Occipital lobe (tissue), 2 donors: Measurements from ENCODE around the gene POU2AF3. TPM values are rescaled to one million over a fixed set of nuclear protein-coding genes. Genes with fewer than 3 reads are reported as not detected.
"Not testable (repeated sequence)": the region's sequence is repeated elsewhere in the genome, so short reads cannot be mapped to it uniquely, and the experiment has no call there.

Experiments used
- DNase-seq: peaks from one replicate; lab custom pipeline; 2025; lab: John Stamatoyannopoulos, UW
- total RNA-seq: library from RNA; depleted of rRNA; stranded (reverse); fragments of >200 nt; gene quantifications from one replicate; pipeline ENCODE4 v1.2.3, GENCODE V29; 2014

Gene POU2AF3
- 0.47 TPM for total RNA-seq

GRCh38 chr11:111298413-111299100, at the start of gene POU2AF3:
Gene POU2AF3 (plus strand): TSS chr11:111298546. CDS start chr11:111298582, 36 bp downstream.
- peak; percentile 30 for DNase-seq

- no peak for DNase-seq
Measured at GRCh38 chr11:111250936-111251335, 47.4 kb upstream of the POU2AF3 start.

GRCh38 chr11:111253131-111253530, 45.2 kb upstream of the POU2AF3 start:
- DNase-seq: no peak

- no peak for DNase-seq
Measured at GRCh38 chr11:111253630-111254029, 44.7 kb upstream of the POU2AF3 start.

- no peak for DNase-seq
Measured at GRCh38 chr11:111258046-111258445, 40.3 kb upstream of the POU2AF3 start.

- DNase-seq: no peak
Measured at GRCh38 chr11:111259896-111260295, 38.5 kb upstream of the POU2AF3 start.

- no peak for DNase-seq
Measured at GRCh38 chr11:111260811-111261210, 37.5 kb upstream of the POU2AF3 start.

- no peak for DNase-seq
Measured at GRCh38 chr11:111264646-111265045, 33.7 kb upstream of the POU2AF3 start.

GRCh38 chr11:111265421-111265820, 32.9 kb upstream of the POU2AF3 start:
- no peak for DNase-seq

GRCh38 chr11:111268303-111268702, 30.0 kb upstream of the POU2AF3 start:
- not testable (repeated sequence) for DNase-seq

GRCh38 chr11:111269146-111269868, 29.0 kb upstream of the POU2AF3 start:
- no peak for DNase-seq

GRCh38 chr11:111272420-111272819, 25.9 kb upstream of the POU2AF3 start:
- DNase-seq: no peak

- no peak for DNase-seq
Measured at GRCh38 chr11:111282562-111283075, 15.7 kb upstream of the POU2AF3 start.

GRCh38 chr11:111283945-111284481, 14.3 kb upstream of the POU2AF3 start:
- no peak for DNase-seq

- DNase-seq: no peak
Measured at GRCh38 chr11:111285189-111286091, 12.9 kb upstream of the POU2AF3 start.

GRCh38 chr11:111291764-111292163, 6.6 kb upstream of the POU2AF3 start:
- no peak for DNase-seq

- DNase-seq: not testable (repeated sequence)
Measured at GRCh38 chr11:111292408-111292807, 5.9 kb upstream of the POU2AF3 start.

GRCh38 chr11:111296196-111296595, 2.1 kb upstream of the POU2AF3 start:
- no peak for DNase-seq

GRCh38 chr11:111297696-111298095, 650 bp upstream of the POU2AF3 start:
- no peak for DNase-seq

GRCh38 chr11:111299101-111300026, 1.0 kb downstream of the POU2AF3 start:
- peak; percentile 30 for DNase-seq
